Endothelial cell (in vitro differentiated cells): ENCODE data around the gene NPTN. TPM values are rescaled to one million over a fixed set of nuclear protein-coding genes. Genes with fewer than 3 reads are reported as not detected.

Experiments used
- DNase-seq: peaks from one replicate; pipeline ENCODE4 v3.0.0; 2021; ENCODE audit warnings: low spot score
- H3K27ac Mint-ChIP-seq: one replicate; pipeline ENCODE4 v1.8.0; 2021; ENCODE audit warnings: mixed read lengths, inconsistent platforms; ENCODE audit not compliant: unreplicated experiment
- H3K27me3 Mint-ChIP-seq: one replicate; pipeline ENCODE4 v1.8.0; 2021; ENCODE audit warnings: mild to moderate bottlenecking, moderate library complexity, mixed read lengths, inconsistent platforms; ENCODE audit not compliant: unreplicated experiment
- H3K36me3 Mint-ChIP-seq: one replicate; pipeline ENCODE4 v1.8.0; 2021; ENCODE audit warnings: mild to moderate bottlenecking, low read depth, mixed read lengths, inconsistent platforms; ENCODE audit not compliant: unreplicated experiment
- H3K4me1 Mint-ChIP-seq: one replicate; pipeline ENCODE4 v1.8.0; 2021; ENCODE audit warnings: mild to moderate bottlenecking, mixed read lengths, inconsistent platforms; ENCODE audit not compliant: unreplicated experiment
- H3K4me3 Mint-ChIP-seq: one replicate; pipeline ENCODE4 v1.8.0; 2021; ENCODE audit warnings: mild to moderate bottlenecking, mixed read lengths, inconsistent platforms; ENCODE audit not compliant: unreplicated experiment
- H3K9me3 Mint-ChIP-seq: one replicate; pipeline ENCODE4 v1.8.0; 2021; ENCODE audit warnings: mixed read lengths, inconsistent platforms; ENCODE audit not compliant: unreplicated experiment
- CTCF ChIP-seq: fragments of 200-600 bp; sonication (generic); IDR thresholded peaks from one replicate; pipeline ENCODE4 v1.5.0; 2021; ENCODE audit warnings: antibody characterized with exemption; ENCODE audit not compliant: unreplicated experiment
- total RNA-seq: library from RNA; stranded (reverse); fragmentation: NEBNext Ultra II Directional; extraction: Animal tissue kit (Norgen Biotek cat#: 25700); gene quantifications from one replicate; pipeline ENCODE4 v1.2.1, GENCODE V29; 2021; ENCODE audit not compliant: unreplicated experiment

NPTN gene
- total RNA-seq, 1 donor from 2014 or later = 223 TPM

GRCh38 chr15:73637527-73637926 lies 4.3 kb upstream of the NPTN start:
- no peak overlapping the region for H3K27ac Mint-ChIP-seq
- H3K27me3 Mint-ChIP-seq = peaks cover 3% of the 10 kb centered on the region
- H3K36me3 Mint-ChIP-seq = peaks cover 4% of the 10 kb centered on the region
- DNase-seq = no peak
- H3K9me3 Mint-ChIP-seq = no peaks in the 10 kb centered on the region
- no peak overlapping the region for H3K4me3 Mint-ChIP-seq
- H3K4me1 Mint-ChIP-seq = peaks cover 29% of the 10 kb centered on the region
- TF ChIP-seq CTCF = no peak

GRCh38 chr15:73633991-73634495 lies 854 bp upstream of the NPTN start:
- Mint-ChIP-seq H3K27ac (peak overlapping the region; percentile 96), H3K4me1 (peaks cover 51% of the 10 kb centered on the region), H3K9me3 (no peaks in the 10 kb centered on the region), H3K27me3 (peaks cover 5% of the 10 kb centered on the region), H3K36me3 (no peaks in the 10 kb centered on the region), H3K4me3 (peak overlapping the region; percentile 89)
- peak; percentile 6 for DNase-seq
- TF ChIP-seq CTCF = no peak

- DNase-seq = no peak
Observed at GRCh38 chr15:73632670-73633058, 525 bp downstream of the NPTN start.

GRCh38 chr15:73631915-73632669 lies 1.1 kb downstream of the NPTN start:
- Mint-ChIP-seq H3K36me3 (no peaks in the 10 kb centered on the region), H3K4me1 (peaks cover 59% of the 10 kb centered on the region), H3K9me3 (no peaks in the 10 kb centered on the region), H3K4me3 (peak overlapping the region; percentile 95), H3K27ac (peak overlapping the region; percentile 57), H3K27me3 (peaks cover 5% of the 10 kb centered on the region)
- DNase-seq = no peak
- no peak for TF ChIP-seq CTCF

More at GRCh38 chr15:73632670-73633058, 525 bp downstream of the NPTN start:
- peak overlapping the region; percentile 95 for H3K4me3 Mint-ChIP-seq
- peaks cover 59% of the 10 kb centered on the region for H3K4me1 Mint-ChIP-seq
- H3K9me3 Mint-ChIP-seq = no peaks in the 10 kb centered on the region
- no peak for TF ChIP-seq CTCF
- H3K36me3 Mint-ChIP-seq = no peaks in the 10 kb centered on the region
- peaks cover 5% of the 10 kb centered on the region for H3K27me3 Mint-ChIP-seq
- peak overlapping the region; percentile 57 for H3K27ac Mint-ChIP-seq

- no peak for DNase-seq
- Mint-ChIP-seq H3K9me3 (no peaks in the 10 kb centered on the region), H3K36me3 (no peaks in the 10 kb centered on the region), H3K27ac (peak overlapping the region; percentile 73), H3K4me3 (peak overlapping the region; percentile 95), H3K4me1 (peaks cover 60% of the 10 kb centered on the region), H3K27me3 (peaks cover 5% of the 10 kb centered on the region)
- TF ChIP-seq CTCF = no peak
Observed at GRCh38 chr15:73630921-73631362, 2.2 kb downstream of the NPTN start.
